Daoy (cell line): ENCODE measurements around the gene PPP6R2. TPM values are rescaled to one million over a fixed set of nuclear protein-coding genes. Genes with fewer than 3 reads are reported as not detected.
"Not testable (repeated sequence)": the region's sequence is repeated elsewhere in the genome, so short reads cannot be mapped to it uniquely, and the experiment has no call there.

ENCODE experiments used
- DNase-seq: peaks from one replicate; pipeline ENCODE4 v3.0.0-alpha.2; 2015; ENCODE audit warnings: low read depth
- total RNA-seq: library from RNA; depleted of rRNA; stranded (reverse); fragments of >200 nt; shearing (Covaris generic); gene quantifications from 2 replicates; pipeline ENCODE4 v1.2.3, GENCODE V29; 2014

The PPP6R2 gene
- total RNA-seq, 1 experiment from 2014 or later, result 39.1 TPM

DNA sequence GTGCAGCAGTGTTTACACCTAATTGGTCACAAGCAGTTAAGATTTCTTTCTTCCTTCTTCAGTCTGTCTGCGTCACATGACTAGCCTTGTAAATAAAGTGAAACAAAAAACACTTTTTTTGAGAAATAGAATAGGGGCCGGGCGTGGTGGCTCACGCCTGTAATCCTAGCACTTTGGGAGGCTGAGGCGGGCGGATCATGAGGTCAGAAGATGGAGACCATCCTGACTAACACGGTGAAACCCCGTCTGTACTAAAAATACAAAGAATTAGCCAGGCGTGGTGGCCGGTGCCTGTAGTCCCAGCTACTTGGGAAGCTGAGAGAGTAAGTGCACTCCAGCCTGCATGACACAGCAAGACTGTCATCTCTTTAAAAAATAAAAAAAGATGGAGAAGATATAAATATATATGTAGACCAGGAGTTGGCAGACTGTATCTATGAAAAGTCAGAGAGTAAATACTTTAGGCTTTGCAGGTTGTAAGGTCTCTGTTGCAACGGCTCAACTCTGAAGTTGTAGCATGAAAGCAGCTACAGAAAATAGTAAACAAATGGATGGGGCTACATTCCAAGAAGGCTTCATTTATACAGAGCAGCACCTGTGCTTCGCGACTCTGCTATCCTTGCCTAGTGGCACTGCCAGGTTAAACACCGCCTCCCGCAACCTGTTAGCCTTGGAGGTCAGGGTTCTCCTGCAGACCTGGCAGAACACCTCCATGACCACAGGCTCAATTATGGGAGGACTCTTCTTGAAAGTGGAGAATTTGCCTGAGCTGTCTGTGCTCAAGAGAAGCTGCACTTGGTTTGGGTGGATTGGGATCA lies 55.9 kb downstream of the PPP6R2 start:
- DNase-seq, result no peak

DNA sequence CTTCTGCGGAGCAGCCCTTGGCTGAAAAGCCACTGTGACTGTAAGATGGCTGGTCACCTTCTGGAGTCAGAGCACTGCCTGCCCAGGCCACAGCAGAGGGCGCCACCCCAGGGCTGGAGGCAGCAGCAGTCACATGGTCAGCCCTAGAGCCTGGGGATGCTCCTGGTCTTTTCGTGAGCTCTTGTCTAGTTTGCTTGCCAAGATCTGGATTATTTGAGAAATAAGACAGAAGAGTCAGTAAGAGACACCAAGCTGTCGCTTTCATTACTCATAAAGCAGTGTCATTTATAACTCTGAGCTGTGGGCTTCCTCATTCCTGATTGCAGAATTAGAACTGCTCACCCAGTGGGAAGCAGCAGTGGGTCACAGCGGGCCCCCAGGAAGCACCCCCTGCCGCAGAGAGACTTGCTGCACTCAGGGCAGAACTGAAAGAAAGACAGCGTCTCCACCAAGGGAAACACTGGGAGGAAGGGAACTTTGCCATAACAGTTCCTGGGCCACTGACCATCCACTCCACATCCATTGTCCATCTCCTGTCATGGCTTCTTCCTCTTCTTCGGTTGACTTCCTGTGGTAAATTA lies 56.7 kb downstream of the PPP6R2 start:
- no peak for DNase-seq

DNA sequence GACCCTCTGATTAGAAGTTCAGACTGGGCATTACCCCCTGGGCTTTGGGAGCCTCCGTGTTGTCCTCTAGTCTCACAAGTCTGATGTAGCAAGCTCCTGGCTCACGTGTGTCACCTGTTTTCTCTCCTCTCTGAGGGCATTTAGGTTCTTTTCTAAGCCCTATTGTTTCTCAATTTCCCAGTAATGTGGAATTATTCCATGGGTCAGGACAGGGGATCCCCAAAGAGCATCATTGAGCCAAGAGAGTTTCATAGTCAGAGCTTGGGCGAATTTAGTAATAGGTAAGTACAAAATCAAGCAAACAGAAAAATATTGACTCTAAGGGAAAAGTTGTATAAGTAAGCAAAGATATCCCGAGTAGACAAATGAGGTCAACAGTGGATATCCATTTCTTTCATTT lies 57.3 kb downstream of the PPP6R2 start:
- DNase-seq, result no peak

DNA sequence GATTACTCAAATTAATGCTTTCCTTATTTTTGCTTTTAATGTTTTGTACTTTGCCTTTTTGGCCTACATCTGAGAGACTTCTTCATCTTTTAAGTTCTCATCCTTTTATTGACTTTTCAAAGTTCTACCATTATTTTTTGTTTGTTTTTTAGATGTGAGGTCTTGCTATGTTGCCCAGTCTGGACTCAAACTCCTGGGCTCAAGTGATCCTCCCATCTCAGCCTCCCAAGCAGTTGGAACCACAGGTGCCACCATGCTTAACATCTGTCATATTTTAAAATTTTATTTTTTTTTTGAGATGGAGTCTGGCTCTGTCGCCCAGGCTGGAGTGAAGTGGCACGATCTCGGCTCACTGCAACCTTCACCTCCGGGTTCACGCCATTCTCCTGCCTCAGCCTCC lies 57.8 kb downstream of the PPP6R2 start:
- DNase-seq, result no peak

DNA sequence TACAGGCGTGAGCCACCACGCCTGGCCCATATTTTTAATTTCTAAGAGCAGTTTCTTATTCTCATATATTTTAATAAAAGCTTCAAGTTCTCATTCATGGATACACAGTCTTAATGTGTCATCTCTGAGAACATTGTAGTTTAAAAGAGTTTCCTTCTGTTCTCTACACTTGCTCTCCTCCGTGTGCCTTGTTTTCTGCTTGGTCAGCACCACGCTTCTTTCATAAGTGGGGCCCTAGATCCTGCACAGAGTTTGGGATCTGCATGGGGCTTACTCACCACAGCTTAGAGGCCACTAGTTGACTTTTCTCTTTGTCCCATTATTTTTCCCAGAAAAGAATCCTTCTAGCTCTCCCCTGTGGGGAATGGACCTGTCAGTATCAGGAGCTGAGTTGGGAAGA lies 58.8 kb downstream of the PPP6R2 start:
- DNase-seq, result no peak

DNA sequence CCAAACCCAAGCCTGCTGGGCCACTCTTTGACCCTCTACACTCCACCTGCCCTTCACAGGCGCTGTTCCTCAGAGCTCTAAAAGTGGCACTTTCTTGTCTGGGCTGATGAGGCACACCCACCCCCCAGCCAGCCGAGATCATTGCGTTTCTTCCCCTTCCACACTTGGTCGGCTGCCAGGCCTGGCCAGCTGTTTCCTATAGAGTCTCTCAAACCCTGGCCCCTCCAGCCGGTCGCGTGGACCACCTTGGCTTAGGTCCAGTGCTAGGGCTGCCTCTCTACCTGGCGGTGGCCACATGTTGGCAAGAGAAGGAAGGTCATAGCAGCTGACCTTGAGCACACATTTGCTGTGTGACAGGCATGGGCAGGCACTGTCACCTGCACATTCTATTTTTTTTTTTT lies 60.6 kb downstream of the PPP6R2 start:
- DNase-seq, result no peak

DNA sequence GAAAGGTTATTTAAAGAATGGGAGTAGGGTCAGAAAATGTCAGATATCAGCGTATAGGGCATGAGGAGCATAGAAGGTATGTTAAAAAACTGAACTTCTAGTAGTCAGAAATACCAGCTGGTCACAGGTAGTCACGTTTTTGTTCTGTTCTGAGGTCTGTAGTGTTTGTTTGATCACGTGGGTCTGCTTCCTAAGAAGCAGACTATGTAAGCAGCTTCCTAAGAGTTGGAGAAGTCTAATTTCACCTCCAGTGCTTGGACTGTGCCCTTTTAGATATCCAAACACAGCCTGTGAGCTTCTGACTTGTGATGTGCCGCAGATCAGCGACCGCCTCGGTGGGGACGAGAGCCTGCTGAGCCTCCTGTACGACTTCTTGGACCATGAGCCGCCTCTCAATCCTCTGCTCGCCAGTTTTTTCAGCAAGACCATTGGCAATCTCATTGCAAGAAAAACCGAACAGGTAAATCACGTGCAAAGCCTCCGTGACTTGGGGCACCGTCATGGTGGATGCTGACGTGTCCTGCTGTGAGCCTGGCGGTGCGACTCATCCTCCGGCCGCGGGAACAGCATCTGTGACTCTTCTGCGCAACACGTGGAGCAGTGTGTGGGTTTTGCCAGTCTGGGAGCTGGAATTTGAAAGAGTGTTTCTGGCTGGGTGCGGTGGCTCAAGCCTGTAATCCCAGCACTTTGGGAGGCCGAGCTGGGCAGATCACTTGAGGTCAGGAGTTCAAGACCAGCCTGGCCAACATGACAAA lies 63.5 kb downstream of the PPP6R2 start:
- no peak for DNase-seq

DNA sequence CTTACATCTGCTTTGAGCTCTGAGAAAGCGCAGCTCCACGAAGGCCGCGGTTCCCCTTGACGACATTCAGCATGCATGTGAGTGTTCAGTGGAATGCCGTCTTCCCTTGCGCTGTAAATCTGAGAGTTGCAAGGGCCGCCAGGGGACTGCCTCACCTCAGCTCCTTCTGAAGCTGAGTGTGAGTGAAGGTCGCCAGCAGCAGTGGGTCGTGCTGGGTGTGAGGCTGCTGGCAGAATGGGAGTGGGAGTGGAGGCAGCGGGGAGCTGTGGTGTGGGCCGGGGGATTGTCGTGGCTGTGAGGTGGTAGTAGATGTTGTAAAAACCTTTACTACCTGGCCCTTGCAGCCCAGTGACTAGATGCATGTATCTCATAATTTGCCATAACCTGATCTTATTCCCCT lies 65.2 kb downstream of the PPP6R2 start:
- DNase-seq, result no peak

DNA sequence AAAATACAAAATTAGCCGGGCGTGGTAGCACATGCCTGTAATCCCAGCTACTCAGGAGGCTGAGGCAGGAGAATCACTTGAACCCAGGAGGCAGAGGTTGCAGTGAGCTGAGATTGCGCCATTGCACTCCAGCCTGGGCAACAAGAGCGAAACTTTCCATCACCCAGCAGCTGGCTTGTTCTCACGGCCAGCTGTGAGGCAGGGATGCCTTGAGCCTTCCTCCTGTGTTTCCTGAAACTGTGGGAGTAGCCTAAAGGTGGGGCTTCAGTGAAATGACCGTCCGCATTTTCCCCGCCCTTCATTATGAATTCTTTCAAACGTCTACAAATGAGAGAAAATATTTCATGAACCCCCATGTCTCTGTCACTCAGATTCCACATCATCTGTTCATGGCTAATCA lies 65.8 kb downstream of the PPP6R2 start:
- not testable (repeated sequence) for DNase-seq

DNA sequence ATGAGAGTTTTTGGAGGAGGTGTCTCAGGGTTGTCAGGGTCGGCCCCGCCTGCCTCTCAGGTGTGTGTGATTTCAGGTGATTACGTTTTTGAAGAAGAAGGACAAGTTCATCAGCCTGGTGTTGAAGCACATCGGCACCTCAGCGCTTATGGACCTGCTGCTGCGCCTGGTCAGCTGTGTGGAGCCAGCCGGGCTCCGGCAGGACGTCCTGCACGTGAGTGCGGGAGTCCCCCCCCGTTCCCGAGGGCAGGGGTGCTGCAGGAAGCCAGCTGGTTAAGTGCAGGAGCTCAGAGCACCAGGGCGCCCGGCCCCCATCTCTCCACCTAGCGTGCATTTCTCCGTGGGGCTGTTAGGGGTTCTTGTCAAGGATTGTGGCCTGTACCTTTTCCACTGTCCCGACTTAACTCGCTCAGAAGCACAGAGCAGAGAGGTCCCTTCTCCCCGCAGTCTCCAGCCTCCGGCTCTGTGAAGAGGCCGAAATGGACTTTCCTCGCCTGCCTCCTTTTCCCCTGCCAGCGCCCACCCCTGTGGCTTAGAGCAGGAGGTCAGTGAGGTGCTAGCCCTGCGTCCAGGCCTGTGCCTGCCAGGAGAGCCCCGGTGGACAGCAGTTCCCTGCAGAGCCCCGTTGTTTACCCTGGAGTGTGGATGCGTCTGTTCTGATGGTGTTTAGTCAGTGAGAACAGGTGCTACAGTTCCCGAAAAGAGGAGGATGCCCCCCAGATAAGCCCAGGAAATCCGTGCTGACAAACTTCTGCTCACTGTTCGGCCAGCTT lies 71.5 kb downstream of the PPP6R2 start:
- DNase-seq, result no peak

DNA sequence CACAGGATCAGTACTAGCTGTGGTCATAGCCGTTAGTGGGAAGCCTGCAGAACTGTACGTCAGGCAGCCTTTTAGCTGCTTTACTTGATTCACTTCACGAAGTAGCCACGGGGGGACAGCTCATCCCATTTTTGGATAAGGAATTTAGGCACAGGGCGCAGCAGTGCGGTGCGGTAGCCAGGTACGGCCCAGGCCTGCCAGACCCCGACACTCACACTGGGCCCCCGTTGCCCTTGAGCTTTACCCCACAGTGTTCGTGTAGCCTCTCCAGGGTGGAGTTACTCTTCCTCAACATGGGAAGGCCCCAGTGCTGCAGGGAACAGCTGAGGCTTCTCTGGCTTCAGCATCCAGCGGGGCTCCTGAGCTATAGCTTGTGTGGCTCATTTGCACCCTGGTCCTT lies 72.3 kb downstream of the PPP6R2 start:
- no peak for DNase-seq

DNA sequence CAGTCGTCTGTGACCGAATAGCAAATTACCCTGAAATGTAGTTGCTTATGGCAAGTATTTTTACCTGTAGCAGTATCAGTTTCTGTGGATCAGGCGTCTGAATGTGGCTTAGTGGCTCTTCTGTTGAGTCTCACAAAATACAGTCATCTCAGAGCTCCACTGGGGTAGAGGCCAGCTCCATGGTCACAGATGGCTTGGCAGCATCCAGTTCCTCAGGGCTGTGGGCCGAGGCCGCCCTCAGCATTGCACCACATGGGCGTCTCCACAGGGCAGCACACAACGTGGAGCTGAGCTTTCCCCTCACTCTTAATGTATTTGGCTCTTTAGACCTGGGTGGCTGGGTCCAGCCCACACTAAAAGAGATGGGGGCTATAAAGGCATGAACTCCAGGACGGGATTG lies 73.9 kb downstream of the PPP6R2 start:
- no peak for DNase-seq

DNA sequence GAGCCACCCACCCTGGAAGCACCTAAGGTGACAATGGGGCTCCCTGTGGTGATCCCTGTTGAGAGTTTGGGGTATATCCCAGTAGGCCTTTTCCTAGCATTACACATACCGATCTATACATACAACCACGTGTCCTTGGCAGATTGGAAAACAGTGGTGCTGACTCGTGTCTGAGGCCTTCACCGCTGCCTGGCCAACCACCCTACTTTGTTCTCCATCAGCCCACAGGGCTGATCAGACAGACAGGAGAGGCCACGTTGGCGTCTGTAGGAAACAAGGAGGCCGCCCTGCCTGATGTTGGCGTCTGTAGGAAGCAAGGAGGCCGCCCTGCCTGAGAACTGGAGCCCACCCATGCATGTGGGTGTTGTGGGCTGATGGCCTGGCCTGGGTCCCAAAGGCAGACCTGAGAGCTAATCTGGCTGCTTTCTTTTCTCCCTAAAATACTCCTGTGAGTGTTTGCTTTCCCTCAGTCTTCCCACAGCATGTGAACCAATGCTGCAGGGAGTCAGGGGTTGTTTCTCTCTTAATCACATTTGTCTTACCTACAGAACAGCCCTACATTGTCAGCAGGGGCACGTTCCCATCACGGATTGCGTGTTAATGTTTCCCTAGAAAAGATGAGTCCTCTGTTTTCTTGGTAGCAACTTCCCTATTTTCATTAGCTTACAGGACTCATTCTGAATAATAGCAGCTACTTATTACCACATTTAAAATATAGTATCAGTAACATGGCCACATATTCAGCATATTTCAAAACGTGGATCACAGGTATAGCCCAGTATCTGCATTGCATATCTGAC lies 74.5 kb downstream of the PPP6R2 start:
- no peak for DNase-seq

DNA sequence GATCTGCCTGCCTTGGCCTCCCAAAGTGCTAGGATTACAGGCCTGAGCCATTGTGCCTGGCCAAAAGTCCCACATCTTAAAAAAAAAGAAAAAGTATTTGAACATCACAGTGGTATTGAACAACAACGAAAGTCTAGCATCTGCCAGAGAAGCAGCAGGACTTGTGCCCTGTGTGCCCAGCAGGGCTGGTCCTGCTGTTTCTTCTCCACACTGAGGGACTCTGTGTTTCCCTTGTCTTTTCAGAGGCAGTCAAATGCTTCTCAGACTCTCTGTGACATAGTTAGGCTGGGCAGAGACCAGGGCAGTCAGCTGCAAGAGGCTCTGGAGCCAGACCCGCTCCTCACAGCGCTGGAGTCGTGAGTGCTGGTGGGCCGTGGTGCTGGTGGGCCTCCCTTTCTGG lies 75.5 kb downstream of the PPP6R2 start:
- DNase-seq, result no peak

DNA sequence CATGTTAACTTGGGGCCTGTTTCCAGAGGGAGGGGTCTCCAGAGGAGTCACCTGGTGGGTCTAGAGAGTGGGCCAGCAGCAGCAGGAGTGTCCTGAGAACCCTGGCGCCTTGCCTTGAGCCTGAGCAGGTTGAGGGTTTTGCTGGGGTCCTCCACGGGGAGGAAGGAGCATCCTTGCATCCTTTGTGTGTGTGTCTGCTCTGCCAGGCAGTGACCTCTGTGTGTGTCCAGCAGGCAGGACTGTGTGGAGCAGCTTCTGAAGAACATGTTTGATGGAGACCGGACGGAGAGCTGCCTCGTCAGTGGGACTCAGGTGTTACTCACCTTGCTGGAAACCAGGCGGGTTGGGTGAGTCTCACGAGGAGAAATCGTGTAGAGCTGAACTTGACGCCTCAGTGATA lies 76.0 kb downstream of the PPP6R2 start:
- DNase-seq, result no peak

DNA sequence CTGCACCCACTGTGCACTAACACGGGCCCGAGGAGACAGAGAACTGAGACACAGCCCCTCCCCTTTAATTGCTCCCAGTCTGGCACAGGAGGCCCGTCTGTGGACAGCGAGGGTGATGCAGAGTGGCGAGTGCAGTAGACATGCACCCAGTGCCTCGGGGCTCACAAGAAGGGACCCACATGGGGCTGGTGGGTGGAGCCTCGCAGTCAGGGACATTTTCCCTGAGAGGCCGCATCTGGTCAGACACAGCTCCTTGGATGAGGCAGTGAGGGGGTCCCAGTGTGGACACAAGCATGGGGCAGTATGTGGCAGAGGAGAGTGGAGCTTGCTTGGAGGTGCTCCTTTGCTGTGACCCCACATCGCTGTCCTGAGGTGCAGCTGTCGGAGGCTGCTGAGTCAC lies 76.9 kb downstream of the PPP6R2 start:
- no peak for DNase-seq

DNA sequence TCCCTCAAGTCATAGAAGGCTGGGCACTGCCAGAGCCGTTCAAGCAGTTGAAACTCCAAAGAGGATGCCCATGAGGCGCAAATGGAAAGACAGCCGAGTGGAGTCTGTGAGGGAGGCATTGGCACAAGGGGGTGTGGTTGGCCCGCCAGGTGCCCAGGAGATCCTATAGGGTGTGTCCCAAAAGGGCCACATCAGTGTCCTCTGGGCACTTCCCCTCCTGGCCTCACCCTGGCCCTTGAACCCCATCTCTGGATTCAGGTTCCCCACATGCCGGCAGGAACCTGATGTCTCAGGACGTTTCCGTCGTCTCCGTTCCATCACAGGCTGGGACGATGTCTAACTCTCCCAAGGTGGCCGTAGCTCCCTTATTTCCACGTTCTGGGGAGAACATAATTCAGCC lies 77.5 kb downstream of the PPP6R2 start:
- no peak for DNase-seq

DNA sequence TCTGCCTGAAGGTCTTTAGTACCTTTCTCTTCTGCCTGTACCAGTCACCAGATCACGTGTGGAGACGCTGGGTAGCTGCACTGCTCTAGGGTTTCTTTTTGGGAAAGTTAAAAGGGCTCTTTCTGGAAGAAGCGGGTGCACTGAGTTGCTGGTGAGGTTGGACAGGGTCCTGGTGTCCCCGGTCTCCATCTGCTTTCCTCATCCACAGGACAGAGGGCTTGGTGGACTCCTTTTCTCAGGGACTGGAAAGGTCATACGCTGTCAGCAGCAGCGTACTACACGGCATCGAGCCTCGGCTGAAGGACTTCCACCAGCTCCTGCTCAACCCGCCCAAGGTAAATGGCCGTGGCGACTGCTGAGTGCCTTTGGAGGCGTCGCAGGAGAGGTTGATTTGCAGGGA lies 78.9 kb downstream of the PPP6R2 start:
- DNase-seq, result no peak

DNA sequence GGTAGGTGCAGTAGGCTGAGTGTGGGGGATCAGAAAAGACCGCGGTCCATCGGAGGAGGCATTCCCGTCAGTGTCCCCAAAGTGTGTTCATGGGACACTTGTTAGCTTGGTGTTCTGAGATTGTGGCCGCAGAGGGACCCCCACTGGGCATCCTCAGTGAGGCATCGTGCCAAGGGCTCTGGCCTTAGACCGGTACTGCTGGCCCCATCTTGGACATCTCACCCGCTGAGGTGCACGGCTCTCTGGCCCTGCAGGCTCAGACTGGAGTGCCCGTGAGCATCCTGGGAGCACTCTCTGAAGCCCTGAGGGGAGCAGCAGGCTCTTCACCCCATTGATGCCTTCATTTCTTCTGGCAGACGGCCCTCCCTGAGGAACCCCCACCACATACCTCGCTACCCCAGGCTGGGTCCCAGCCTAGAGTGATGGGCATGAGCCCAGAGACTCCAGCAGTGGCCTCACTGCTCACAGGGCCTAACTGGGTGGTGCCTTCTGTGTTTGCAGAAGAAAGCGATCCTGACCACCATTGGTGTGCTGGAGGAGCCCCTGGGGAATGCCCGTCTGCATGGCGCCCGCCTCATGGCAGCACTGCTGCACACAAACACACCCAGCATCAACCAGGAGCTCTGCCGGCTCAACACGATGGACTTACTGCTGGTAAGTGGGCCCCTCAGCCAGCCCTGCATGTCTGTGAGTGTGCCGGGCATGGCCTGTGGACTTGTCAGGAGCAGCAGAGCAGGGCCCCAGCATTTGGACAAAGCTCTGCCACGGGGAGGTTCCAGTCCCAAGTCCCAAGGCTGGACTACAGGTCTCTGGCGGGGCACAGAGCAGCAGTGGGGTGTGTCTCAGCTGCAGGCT lies 80.1 kb downstream of the PPP6R2 start:
- no peak for DNase-seq

DNA sequence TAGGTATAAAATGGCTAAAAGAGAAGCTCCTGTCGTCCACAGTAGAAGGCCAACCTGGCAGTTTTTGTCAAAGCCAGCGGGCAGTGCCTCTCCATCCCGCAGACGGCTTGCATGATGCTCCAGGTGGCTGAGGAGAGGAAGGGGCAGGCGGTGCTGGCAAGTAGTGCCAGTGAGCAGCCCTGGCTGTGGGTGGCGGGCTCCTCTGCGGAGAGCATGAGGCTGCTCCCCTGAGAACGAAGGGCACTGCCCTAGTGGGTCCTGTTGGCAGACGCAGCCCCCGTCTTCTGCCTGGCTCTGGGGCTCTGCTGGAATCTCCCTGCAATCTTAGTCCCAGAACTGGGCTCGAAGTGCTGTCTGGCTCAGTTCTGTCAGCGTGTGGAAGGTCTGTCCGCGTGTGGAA lies 80.8 kb downstream of the PPP6R2 start:
- no peak for DNase-seq
